Limb (tissue), 2 donors: ENCODE data around the gene NMRAL1.
A peak's percentile ranks its signal among the peaks of the same experiment; 100 is the strongest.

Experiments used
- DNase-seq, 2 donors: peaks; one replicate each; pipeline ENCODE4 v3.0.0-alpha.2; 2016; ENCODE audit errors: extremely low spot score in 2 of 2

Gene NMRAL1

DNA sequence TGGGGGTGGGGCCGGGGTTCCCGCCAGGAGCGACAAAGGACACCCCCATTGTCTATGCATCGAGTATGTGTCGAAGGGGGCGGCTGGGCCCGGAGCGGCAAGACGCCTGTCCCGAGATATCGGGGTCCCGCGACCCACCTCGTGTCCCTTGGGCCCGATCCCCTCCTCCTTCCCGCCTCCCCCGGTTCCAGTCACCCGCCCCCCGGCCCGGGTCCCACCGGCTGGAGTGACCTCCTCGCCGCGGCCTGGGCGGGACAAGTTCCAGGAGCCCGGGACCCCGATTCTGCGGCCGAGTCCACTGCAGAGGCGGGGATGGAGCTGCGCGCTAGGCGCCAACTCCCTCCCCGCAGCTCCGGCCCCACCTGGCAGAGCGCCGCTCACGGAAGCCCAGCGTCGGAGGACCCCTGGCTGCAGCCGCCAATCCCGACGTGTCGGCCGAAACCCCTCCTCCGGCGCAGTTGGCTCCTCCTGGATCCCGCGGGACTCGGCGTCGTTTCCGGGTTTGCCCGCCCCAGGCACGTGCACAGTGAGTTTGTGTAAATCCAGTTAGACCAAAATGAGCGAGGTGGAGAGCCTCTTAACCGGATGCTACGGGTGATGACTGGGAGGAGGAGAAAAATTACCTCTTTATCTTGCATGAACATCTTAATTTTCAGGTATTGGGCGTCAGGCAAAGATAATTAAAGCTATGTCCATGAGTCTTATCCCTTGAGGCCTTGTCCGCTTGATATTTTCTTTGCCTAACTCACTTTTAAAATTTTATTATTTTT lies at the start of gene NMRAL1:
TSS of gene NMRAL1 (minus strand) at position 434 of the 770 bp plus-strand sequence. CDS start 493 bp downstream, outside the sequence.
- peak; percentile 93 to 96 for DNase-seq

DNA sequence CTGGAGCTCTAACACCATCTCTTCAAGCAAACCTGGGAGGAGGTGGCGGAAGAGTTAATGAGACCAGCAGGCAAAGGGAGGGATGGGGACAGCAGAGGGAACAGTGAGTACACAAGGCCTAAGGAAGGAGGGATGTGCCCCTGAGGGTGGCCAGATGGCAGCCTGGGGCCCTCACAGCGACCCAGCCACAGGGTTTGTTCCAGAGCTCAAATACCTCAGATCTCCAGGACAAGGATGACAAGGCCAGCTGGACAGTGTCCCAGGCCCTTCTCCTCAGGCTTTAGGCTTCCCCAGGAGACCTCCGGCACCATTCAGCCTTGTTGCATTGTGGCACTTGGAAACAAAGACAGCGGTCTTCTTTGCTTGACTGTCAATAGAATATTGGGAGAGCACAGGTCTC lies 49.3 kb upstream of the NMRAL1 start:
- peak in 1 of 2 donors; percentile 16 for DNase-seq

DNA sequence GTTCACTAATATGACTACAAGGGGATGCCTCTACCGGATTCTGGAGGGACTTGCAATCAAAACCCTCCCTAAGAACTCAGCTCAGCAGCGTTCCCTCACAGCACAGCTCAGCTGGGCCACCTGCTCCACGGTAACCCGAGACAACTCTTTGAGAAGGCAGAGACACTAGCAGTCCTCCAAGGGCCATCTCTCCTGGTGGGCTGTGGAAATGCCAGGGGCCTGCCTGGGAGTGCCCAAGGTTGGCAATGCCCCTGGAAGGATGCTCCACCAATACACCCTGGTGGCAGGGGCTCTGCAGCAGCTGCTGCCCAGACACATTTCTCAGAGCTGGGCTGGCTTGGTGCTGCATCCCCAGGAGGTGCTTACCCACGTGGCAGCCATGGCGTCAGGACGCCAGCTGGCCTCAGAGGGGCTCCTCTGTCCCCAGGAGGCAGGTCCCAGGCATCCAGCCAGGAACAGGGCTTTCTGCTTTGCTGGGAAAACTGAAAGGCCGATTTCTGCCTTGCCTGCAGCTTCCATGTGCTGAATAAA lies 47.7 kb upstream of the NMRAL1 start:
- peak; percentile 21 to 78 for DNase-seq

DNA sequence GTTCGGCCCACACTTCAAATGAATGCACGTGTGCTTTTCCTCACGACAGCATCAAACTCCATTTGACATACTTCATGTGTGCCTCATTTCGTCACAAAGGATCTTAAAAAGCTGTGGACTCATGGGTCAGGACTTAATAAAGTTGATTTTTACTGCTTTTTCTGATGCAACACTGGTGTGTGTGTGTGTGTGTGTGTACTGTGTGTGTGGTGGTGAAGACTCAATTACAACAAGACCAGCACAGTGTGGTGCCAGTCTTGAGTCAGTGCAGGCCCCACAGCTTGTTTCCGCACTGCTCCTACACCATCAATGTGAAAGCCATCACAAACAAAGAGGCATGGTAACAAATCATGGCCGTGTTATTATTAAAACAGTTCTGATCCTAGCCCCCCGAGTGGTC lies 46.5 kb upstream of the NMRAL1 start:
- DNase-seq: no peak

DNA sequence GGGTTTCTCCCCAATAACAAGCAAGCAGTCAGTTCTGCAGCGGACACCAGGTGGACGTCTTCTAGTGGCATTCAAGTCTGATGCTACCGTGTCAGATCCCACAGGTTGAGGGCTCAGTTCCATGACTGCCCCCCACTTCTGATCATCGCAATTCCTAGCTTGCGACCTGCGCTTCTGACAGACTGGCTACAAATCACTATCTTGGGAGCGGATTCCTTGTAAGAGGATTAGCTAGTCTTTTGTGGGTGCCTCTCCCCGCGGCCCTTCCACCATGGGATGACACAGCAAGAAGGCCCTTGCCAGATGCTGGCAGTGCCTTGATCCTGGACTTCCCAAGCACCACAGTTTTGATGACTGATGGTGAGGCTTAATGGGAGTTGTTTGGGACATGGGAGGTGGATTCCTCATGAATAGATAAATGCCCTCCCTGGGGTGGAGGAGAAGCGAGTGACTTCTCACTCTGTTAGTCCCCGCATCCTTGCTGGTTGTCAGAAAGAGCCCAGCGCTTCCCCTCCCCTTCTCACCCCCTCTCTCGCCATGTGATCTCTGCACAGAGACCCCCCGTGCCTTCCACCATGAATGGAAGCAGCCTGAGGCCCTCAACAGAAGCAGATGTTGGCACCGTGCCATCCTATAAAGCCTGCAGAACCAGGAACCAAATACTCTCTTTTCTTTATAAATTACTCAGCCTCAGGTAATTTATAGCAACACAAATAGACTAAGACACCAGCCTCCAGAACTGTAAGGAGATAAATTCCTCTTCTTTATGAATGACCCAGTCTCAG lies 45.0 kb upstream of the NMRAL1 start:
- DNase-seq: no peak

DNA sequence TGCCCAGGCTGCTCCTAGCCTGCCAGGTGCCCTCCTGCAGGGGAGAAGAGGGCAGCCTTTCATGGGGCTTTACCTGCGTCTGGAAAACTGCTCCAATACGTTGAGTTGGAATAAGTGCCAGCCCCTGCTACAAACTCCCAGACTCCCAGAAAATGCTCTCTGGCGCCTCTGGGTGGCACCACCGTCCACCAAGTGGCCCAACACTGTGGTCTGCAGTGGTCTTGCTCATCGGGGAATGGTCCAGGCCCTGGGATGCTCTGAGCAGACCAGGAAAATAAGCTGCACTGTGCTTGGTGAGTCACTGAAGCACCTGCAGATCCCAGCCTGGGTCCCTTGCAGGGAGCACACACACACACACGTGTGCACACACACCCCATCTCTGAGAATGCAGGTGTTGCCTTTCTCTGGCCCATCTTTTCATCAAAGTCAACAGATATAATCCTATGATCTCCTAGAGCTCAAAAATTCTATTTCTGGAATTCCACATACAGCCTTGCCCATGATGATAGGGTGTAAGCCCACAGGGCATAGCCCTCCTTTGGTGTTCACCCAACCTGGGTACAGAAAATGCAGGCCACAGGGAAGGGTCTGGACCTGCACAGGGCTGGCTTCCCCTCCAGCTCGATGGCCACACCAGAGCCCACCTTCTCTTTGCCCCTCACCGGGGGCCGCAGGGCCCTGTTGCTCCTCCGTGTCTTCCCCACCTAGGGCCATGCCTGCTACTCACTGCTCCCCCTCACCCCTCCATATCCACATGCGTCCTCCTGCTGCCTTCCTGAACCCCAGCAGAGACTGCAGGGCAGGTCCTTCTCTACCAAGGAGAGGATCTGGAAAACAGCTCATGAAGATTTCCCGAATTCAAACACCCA lies 43.6 kb upstream of the NMRAL1 start:
- peak in 1 of 2 donors; percentile 72 for DNase-seq

DNA sequence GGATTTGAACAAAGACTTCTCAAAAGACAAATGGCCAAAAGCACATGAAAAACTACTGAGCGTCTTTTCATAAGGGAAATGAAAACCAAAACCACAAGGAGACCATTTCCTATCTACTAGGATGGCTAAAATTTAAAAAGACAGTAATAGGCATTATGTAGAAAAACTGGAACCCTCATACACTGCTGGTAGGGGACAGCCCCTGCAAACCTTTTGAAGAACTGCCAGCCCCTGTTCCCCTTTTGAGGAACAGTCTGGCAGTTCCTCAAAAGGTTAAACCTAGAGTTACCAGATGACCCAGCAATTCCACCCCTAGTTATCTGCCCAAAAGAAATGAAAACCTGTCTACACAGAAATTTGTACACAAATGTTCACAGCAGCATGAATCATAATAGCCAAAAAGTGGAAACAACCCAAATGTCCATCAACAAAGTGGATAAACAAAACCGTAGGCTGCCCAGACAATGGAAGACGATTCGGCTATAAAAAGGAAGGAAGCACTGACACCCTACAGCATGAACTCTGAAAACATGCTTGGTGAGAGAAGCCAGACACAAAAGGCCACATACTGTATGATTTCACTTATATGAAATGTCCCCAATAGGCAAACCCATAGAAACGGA lies 41.3 kb upstream of the NMRAL1 start:
- no peak for DNase-seq

DNA sequence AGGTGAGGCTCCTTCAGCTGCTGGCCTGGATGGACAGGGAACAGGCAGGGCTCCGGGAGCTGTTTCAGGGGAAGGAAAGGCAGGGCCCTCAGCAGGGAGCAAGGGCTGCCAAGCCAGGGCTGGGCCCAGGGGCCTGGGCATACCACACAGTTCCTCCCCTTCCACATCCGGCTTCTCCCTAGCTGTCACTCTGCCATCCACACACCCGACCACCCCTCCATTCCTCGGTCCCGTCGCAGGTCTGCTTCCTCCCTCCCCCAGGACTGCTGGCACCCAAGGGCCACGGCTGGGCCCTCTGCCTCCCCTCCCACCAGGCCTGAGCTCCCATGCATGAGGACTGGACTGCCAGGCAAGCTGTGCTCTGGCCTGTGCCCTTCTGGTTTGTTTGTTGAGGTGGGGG lies 40.2 kb upstream of the NMRAL1 start:
- no peak for DNase-seq

DNA sequence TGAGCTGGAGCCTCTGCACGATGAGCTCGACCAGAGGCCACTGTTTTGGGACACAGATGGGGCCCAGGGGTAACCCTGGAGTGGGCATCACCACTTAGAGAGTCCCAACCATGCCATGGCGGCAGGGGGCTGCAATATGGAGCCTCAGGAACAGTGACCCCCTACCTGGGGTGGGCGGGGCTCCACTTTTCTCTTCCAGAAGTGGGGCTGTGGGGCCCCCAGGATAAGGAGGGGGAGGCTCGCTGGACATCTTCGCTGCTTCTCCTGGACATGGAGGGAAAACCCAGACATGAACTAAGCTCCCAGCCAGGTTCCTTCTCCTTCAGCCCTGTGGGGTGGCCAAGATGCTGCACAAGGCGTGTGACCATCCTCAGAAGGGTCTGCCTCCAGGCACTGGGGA lies 39.5 kb upstream of the NMRAL1 start:
- DNase-seq: no peak

DNA sequence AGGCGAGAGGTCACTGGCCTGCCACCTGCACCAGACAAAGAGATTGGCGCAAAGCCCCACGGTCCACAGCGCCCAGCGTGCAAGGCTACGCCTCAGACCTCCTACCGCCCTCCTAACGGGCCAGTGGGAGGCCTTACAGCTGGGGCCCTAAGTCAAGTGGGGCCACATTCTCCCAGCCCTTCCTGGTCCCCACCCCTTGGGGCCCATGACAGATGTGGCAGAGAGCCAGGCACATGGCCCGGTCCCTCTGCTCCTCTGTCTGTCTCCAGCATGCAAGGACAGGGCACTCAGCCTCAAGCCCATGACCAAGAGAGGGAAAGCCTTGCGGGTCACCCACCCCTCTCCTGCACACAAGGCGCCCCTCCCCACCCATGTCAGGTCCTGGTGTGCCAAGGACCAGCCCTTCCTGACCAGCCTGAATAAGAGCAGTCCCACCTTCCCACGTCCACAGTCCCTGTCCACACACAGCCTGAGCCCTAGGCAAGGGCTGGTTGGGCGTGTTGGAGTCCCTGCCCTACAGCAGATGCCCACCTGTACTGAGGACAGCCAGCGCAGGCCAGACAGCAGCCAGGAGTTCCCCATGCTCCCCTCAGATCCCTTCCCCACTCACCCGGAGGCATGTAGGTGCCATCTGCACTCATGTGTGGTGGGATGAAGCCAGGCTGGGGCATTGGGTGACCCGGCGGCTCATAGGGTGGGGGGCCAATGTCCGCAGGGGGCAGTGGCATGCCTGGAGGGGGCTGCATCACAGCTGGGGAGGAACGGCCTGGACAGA lies 38.8 kb upstream of the NMRAL1 start:
- no peak for DNase-seq

DNA sequence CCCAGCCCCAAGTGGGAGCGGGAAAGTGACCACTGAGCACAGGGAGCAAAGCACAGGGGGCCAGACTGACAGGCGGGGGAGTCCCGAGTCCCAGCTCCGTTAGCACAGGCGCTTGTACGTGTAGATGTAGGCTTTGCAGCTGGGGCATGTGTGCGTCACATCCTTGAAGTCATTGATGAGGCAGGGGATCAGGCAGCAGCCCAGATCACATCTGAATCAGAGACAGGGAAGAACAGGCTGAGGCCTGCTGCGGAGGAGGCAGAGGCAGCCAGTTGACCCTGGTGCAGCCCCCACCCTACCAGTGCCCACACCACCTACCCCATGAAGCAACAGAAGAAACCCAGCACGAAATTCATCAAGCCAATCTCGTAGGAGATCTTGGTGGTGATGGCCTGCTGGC lies 38.0 kb upstream of the NMRAL1 start:
- DNase-seq: no peak

DNA sequence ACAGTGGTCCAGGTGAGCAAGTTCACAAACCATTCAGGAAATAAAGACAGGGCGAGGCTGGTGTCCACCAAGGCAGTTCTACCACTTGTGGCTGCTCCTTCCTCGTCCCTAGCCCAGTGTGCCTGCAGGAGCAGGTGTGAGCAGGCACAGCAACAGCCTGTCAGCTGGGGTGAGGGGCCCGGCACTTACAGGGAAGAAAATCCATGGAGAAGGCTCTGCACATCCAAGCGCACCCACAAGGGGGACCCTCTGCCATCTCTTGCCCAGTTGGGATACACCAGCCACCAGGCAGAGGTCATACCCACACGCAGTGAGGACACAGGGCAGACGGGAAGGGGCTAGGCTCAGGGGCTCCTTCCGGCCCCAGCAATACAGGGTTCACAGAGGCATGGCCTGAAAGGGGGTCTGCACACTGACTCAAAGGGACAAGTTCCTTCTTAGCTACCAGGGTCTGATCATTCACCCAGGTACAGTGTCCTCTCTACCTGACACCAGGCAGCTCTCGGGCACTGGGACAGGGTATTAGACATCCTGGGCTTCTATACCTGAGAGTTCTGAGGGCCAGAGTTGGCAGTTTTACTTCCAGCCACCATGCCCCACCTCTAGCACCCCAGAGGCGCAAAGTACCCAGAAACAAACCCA lies 37.1 kb upstream of the NMRAL1 start:
- peak; percentile 30 to 67 for DNase-seq

DNA sequence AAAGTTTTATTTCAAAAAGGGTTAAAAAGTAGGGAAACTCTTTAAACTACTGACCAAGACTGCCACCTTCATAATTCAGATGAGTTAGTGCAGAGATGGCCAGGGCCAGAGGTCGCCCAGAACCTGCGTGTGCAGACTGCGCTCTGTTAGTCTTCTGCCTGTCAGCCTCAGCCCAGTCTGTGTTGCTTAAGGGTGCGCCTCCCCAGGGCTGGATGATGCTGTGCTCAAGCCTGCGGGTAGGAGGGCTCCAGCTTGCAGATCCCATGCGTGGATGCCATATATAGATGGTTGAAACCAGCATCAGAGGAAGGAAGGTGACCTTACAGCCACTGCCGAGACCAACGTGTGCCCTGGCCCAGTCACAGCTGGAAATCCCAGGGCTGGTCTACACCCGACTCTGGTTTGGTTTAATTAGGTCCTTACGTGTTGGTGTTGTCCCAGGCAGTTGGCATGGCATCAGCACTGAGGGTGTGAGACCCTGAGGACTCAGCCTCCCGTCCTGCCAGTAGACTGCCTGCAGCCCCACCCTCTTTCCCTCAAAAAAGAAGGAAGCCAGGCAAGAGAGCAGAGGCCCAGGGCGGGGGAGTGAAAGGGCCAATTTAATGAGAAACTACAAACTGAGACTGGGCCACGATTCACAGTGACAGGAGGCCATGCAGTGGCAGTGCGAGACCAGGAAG lies 36.5 kb upstream of the NMRAL1 start:
- no peak for DNase-seq

DNA sequence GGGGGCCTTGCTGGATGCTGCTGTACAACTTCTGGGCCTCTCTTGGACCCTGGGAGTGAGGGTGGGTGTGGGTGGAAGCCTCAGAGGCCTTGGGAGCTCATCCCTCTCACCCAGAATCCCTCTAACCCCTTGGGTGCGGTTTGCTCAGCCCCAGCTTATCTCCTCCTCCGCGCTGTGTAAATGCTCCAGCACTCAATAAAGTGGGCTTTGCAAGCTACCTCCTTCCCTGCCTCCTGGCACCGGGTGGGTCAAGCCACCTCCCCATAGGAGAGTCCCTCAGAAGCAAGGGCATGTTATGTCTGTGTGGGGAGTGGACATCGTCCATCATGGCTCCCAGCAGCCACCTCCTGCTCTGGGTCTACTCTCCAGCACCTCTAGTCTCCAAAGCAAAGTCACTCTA lies 35.7 kb upstream of the NMRAL1 start:
- no peak for DNase-seq

DNA sequence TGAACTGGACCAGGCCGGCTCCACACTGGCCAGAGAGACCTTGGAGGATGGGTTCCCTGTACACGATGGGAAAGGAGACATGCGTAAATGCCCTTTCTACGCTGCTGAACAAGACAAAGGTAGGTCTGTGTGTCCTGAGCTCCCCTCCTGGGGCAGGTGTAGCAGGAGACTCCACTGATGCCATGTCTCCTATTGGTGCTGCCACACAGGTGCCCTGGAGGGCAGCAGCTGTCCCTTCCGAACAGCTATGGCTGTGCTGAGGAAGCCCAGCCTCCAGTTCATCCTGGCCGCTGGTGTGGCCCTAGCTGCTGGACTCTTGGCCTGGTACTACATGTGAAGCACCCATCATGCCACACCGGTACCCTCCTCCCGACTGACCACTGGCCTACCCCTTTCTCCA lies 35.0 kb upstream of the NMRAL1 start:
- DNase-seq: no peak

DNA sequence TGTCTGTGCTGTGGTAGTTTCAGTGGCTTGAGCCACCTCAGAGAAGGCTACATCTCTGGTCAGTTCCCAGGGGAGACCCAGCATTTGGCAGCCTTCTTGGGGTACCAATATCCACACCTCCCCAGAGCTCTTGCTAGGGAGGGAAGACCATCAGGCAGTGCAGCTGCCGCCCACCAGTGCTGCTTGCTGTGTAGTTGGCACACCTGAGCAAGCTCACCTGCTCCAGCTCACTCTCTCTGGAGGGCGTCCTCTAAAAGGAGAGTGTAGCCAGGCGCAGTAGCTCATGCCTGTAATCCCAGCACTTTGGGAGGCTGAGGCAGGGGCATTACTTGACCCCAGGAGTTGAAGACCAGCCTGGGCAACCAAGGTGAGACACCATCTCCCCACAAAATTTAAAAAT lies 34.4 kb upstream of the NMRAL1 start:
- DNase-seq: no peak

DNA sequence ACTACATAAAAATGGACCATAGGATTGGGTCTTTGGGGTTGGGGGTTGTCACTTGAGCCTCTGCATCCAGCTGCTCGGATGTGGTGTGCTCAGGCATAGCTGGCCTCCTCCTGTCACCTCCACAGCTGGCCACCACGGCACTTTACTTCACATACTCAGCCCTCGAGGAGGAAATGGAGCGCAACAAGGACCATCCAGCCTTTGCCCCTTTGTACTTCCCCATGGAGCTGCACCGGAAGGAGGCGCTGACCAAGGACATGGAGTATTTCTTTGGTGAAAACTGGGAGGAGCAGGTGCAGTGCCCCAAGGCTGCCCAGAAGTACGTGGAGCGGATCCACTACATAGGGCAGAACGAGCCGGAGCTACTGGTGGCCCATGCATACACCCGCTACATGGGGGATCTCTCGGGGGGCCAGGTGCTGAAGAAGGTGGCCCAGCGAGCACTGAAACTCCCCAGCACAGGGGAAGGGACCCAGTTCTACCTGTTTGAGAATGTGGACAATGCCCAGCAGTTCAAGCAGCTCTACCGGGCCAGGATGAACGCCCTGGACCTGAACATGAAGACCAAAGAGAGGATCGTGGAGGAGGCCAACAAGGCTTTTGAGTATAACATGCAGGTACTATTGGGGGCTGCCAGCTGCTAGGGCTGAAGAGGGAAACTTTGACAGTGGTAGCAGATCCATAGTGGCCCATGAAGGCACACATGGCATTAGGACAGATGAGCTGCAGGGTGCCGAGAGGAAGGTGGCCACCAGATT lies 33.3 kb upstream of the NMRAL1 start:
- no peak for DNase-seq

DNA sequence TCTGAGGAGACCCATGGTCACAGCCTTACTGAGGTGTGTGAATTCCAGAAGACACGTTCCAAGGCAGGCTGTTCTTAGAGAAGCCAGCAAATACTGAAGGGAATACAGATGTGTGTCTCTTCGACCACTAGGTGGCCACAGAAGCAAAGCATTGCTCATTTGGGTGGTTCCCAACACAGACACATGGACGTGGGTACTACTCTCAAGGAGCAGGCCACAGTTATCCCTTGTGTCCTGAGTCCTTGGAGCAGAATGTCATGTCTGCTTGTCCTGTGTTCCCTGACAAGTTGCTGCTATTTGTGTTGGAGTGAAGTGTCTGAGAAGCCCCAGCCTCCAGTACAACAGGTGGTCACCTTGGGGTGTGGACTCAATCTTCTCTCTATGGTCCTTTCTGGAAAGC lies 32.0 kb upstream of the NMRAL1 start:
- peak; percentile 56 to 72 for DNase-seq
